BJ (cell line): Measurements from ENCODE around the gene HHIPL1. TPM values are rescaled to one million over a fixed set of nuclear protein-coding genes. Genes with fewer than 3 reads are reported as not detected.

Experiments
- CTCF ChIA-PET: fragments of 350-600 bp; formaldehyde crosslinking; extraction: SDS; loops from one replicate; lab custom pipeline; 2021; ENCODE audit warnings: antibody characterized with exemption, inconsistent platforms; lab: Yijun Ruan, JAX
- POLR2A ChIA-PET: fragments of 300-600 bp; sonication (Branson Sonifier 250); formaldehyde crosslinking; extraction: SDS; loops from one replicate; lab custom pipeline; 2021; ENCODE audit warnings: antibody characterized with exemption; lab: Charles Lee
- DNase-seq: peaks from one replicate; pipeline ENCODE4 v3.0.0-alpha.2; 2011; ENCODE audit warnings: low read depth
- H3K27me3 ChIP-seq: 2 replicates; pipeline ENCODE4 v1.6.0; 2011; ENCODE audit warnings: low read length; ENCODE audit not compliant: control insufficient read depth, insufficient read depth
- H3K36me3 ChIP-seq: 2 replicates; pipeline ENCODE4 v1.5.1; 2011; ENCODE audit warnings: low read length; ENCODE audit not compliant: control insufficient read depth, insufficient read depth
- H3K4me3 ChIP-seq: 2 replicates; pipeline ENCODE4 v1.5.1; 2011; ENCODE audit warnings: low read depth, mild to moderate bottlenecking, control low read depth, low read length
- CTCF ChIP-seq: IDR thresholded peaks from 2 replicates; pipeline ENCODE4 v1.5.1; 2011; ENCODE audit warnings: low read depth, mild to moderate bottlenecking, control low read depth, inconsistent platforms, low read length, moderate library complexity; ENCODE audit not compliant: insufficient read depth
- polyA plus RNA-seq: library from polyadenylated mRNA; depleted of rRNA; stranded (reverse); fragments of >200 nt; gene quantifications from 2 replicates; pipeline ENCODE4 v1.2.3, GENCODE V29; 2011

Gene HHIPL1
- polyA plus RNA-seq, 1 experiment: 2.5 TPM

- H3K36me3 ChIP-seq: no peaks in the 10 kb centered on the region
- no peak overlapping the region for H3K4me3 ChIP-seq
- ChIA-PET POLR2A (no interaction called here), CTCF (no interaction called here)
- TF ChIP-seq CTCF: no peak
- DNase-seq: no peak
- peaks cover 17% of the 10 kb centered on the region for H3K27me3 ChIP-seq
These were observed 45.7 kb downstream of the HHIPL1 start for GRCh38 chr14:99690636-99691035.

- TF ChIP-seq CTCF: no peak
- ChIA-PET CTCF (interaction anchor here (1.2 kb wide), 1 partner anchor 209 kb away, joined by 3 read pairs; no protein-coding TSS in a partner anchor), POLR2A (no interaction called here)
- peaks cover 15% of the 10 kb centered on the region for H3K27me3 ChIP-seq
- no peak overlapping the region for H3K4me3 ChIP-seq
- no peaks in the 10 kb centered on the region for H3K36me3 ChIP-seq
- DNase-seq: no peak
These were observed 46.4 kb downstream of the HHIPL1 start for GRCh38 chr14:99691111-99691885.

- no peak for DNase-seq
- Histone ChIP-seq H3K27me3 (peaks cover 18% of the 10 kb centered on the region), H3K4me3 (no peak overlapping the region), H3K36me3 (no peaks in the 10 kb centered on the region)
- no peak for TF ChIP-seq CTCF
- ChIA-PET POLR2A (no interaction called here), CTCF (no interaction called here)
These were observed 49.0 kb downstream of the HHIPL1 start for GRCh38 chr14:99693918-99694317.

GRCh38 chr14:99696929-99697328 is 52.0 kb downstream of the HHIPL1 start:
- TF ChIP-seq CTCF: no peak
- Histone ChIP-seq H3K36me3 (no peaks in the 10 kb centered on the region), H3K4me3 (no peak overlapping the region), H3K27me3 (peaks cover 9% of the 10 kb centered on the region; the same call in 1 of the 2 replicates)
- DNase-seq: no peak
- ChIA-PET CTCF (interaction anchor here (0.7 to 2.8 kb wide), 5 partner anchors 9 to 183 kb away, joined by 3 to 22 read pairs (median 4); no protein-coding TSS in a partner anchor), POLR2A (no interaction called here)

- no peak for TF ChIP-seq CTCF
- ChIA-PET POLR2A (no interaction called here), CTCF (interaction anchor here (2.8 kb wide), 1 partner anchor 10 kb away, joined by 22 read pairs; no protein-coding TSS in a partner anchor)
- no peak for DNase-seq
- Histone ChIP-seq H3K4me3 (no peak overlapping the region), H3K36me3 (no peaks in the 10 kb centered on the region), H3K27me3 (peaks cover 8% of the 10 kb centered on the region; the same call in 1 of the 2 replicates)
These were observed 53.3 kb downstream of the HHIPL1 start for GRCh38 chr14:99698236-99698635.
